Measurements from ENCODE around the gene ASTL.

DNA sequence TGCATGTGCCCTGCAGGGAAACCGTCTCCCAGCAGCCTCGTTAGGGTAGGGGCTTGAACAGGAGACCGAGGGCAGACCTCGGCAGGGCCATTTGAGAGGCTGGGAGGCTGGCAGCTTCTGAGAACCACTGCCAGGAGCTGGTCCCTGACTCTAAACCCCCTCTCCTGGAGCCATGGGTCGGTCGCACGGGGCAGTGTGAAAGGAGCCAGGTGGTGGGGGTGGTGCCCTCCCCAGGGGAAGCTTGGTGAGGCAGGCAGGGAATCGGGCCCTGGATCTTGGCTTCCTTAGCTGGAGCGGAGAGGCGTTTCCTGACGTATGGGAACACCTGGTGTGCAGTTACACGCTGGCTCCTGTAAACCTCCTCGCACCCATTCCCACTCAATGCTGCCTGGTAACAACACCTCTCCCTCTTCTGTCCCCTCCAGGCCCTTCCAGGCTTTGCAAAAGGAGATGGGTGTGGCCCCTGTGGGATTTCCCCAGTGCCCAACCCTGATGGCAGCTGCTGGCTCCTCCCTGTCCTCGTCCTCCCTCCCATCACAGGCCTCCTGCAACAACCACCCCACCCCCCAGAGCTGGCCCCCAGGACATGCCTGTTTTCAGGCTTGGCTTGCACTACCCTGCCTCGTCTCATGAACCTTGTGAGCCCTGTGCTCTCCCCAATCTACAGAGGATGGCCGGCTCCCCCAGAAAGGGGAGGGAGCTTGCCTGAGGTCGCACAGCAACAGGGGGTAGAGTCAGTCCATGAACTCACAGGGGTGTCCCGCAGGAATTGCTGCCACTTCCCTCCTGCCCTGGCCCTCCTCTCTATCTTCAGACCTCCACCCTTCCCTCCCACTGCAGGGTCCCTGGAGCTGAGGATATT lies 46.4 kb downstream of the ASTL start:
- TF ChIP-seq, protein P1, sequence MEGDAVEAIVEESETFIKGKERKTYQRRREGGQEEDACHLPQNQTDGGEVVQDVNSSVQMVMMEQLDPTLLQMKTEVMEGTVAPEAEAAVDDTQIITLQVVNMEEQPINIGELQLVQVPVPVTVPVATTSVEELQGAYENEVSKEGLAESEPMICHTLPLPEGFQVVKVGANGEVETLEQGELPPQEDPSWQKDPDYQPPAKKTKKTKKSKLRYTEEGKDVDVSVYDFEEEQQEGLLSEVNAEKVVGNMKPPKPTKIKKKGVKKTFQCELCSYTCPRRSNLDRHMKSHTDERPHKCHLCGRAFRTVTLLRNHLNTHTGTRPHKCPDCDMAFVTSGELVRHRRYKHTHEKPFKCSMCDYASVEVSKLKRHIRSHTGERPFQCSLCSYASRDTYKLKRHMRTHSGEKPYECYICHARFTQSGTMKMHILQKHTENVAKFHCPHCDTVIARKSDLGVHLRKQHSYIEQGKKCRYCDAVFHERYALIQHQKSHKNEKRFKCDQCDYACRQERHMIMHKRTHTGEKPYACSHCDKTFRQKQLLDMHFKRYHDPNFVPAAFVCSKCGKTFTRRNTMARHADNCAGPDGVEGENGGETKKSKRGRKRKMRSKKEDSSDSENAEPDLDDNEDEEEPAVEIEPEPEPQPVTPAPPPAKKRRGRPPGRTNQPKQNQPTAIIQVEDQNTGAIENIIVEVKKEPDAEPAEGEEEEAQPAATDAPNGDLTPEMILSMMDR (IDR thresholded peaks at IDR 0.05 in 4 of 5, conservative IDR thresholded peaks at IDR 0.05 in 1 of 5) = no peak
- no peak for TF ChIP-seq POLR2A (IDR thresholded peaks at IDR 0.05)

Measured in gastrocnemius medialis (tissue), 4 donors.